ENCODE data around the gene RGL4.
A peak's percentile ranks its signal among the peaks of the same experiment; 100 is the strongest.

The RGL4 gene

DNA sequence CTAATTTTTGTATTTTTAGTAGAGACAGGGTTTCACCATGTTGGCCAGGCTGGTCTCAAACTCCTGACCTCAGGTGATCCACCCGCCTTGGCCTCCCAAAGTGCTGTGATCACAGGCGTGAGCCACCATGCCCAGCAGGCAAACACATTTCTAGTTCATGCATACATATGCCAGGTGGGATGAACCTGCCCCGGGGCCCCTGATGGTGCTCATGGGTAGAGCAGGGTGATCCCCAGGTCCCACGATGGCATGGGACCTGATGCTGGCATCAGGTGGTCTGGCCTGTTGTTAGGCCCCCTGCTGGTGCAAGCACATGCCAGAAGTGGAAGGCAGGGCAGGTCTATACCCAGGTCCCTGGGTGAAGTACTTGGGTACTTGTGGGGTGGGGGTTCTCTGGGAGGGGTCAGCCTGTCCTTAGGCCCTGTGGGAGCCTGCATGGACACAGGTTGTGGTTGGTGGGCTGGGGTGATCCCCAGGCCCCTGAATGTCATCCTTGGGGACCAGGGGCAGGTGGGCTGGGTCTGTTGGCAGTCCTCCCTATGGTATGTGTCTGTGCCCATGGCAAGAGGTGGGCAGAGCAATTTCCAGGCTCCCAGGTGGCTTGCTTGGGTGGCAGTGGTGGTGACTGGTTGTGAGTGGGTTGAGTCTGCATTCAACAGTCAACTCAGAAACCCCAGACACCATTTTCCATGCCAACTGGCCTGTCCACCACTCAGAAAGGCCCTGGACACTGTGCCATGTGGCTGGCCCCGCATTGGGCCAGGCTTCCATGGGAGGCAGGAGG lies 9.6 kb upstream of the RGL4 start:
- no peak for DNase-seq

DNA sequence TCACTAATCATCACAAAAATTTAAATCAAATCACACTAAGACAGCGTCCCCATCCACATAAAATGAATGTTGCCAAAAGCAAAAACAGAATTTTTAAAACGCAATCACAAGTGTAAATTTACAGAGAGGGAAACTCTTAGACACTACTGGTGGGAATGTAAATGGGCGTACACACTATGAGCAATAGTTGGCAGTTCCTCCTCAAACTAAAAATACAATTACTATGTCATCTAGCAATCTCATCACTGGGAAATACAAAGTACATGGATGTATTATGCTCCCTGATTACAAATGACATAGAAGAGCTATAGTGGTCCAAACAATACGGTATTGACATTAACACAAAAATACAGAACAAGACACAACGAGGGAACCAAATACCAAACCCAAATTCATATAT lies 8.7 kb upstream of the RGL4 start:
- DNase-seq, result no peak

DNA sequence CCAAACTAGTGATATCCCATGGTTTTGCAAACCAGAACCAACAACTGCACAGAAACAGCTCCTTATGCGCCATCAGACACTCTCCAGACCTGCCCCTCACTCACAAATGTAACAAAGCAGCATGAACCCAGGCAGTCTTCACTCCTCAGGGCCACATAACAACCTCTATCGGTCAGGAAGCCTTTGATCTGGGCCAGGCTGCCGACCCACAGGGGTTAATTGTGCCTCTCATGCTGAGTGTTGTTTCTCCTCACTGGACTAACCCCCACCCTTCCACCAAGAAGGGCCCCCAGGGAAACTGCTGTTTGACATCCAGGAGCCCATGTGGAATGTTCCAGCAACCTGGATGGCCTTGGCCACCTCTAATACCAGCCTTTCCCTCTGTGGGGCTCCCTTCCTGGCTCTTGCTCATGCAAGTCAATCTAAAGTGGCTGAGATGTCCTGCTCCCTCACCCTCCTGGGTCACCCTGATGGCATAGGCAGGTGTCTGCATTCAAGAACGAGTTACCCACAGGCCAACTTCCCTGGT lies 7.9 kb upstream of the RGL4 start:
- DNase-seq, result no peak

DNA sequence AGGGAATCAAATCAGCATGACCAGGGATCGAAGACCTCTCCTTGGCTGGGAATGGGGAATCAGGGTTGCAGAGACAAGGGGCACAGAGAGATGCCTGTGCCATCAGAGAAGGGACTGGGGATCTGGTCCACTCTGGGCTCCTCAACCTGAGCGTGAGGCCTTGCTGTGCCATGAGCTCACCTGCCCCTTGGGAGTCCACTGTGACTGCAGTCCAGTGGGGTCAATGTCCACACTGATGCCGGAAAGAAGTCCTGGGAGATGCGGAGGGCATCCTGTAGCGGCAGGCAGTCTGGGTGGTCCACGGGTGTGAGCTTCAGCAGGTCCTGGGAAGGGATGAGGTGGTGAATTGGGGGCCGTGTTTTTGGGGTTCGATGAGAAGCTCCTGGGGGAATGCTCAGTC lies 7.3 kb upstream of the RGL4 start:
- no peak for DNase-seq

DNA sequence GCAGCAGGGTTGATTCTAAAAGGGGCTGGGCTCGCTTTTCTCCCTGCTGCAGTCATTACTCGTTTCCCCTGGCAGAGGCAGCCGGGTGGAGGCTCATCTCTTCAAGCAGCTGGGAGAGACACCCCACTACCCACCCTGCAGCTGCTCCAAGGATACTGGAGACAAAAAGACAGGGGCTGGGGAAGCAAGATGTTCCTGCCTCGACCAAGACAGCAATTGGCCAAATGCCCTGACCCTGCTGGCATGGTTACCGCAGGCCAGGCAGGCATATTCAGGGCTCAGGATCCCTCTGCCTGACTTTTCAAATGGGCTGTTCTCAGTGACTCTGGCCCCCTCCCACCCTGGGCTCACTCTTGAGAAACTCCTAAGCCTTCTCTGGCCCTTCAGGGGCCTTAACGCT lies 6.8 kb upstream of the RGL4 start:
- DNase-seq, result no peak

DNA sequence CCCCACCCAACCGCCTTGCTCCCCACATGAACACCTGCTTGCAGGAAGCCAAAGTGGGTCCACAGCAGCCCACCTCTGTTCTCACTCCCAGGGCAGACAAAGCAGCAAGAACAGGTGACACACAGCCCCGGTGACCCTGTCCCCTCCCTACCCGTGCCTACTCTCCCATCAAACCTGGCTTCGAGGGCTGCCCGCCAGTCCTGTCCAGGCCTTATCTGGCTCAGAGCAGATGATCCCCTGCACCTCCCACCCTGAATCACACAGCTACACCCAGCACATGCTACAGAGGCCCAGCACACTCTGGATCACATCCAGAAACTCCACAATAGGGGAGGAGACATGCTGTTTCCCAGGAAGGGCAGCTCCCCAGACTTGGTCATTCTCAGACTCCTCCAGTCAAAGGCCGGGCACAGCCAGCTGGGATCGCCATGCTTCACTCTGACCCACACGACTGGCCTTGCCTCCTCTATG lies 6.2 kb upstream of the RGL4 start:
- no peak for DNase-seq

DNA sequence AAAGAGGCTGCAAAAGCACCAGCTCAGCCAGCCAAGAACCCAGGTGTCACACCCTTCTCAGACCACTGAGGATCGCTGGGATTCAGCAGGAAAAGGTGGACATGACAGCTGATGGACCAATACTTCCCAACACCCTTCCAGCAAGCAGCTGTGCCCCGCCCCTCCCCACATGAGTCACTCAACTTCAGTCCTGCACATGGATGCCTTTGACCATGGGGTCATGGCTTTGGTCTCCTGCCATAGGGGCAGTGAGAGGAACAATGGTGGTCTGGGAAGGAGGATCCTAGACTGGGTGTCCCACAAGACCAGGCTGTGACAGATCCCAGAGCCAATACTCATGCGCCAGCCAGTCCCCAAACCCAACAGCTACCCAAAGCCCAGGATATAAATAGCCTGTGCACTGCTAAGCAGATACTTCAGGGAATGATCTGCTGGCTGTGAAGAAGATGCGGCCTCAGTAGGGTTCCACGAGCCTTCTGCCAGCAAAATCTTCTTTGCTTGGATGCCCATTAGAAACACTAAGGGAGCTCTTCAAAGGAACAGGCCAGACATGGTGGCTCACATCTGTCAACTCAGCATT lies 5.5 kb upstream of the RGL4 start:
- no peak for DNase-seq

DNA sequence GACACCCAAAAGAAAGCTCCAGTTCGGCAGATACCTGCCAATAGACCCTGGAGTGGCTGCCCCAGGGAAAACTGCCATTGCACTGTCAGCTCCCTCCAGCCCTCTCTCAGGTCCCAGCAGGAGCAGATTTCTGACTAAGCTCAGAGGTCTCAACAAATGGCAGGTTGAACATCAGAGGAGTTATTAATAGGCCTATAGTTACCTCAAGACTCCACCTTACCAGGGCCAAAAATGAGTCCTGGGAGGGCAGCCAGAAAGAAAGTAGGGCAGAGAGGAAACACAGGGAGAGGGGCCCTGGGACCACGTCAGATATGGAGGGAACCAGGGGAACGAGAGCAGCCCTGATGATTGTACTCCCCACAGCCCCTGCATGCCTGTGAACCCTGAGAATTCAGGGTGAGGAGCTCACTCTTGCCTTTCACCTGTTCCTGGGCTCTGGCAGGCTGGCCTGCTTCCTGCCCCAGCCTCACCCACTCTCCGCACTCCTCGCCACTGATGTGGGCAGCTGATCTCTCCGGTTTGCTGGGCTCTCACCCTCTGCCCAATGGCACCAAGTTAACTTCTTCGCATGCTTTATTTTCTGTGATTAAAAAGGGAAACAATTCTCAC lies 4.3 kb upstream of the RGL4 start:
- no peak for DNase-seq

DNA sequence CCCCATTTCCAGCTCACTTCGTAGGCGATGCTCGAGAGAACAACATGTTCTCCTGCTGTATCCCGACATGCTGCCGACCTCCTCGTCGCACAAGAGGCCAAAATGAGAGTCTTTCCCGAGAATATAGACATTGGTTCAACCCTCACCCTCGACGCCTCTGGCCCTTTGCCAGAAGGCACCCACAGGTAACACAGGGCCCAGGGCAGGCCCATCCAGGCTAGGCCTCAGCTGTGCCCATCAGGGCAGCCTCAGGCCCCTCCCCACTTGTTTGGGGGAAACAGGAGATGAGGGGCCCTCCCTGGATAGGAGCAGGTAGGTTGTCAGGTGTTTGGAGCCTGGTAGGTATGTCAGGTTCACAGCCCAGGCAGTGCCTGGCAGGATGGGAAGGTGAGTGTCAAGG lies 2.7 kb upstream of the RGL4 start:
- DNase-seq, result no peak

DNA sequence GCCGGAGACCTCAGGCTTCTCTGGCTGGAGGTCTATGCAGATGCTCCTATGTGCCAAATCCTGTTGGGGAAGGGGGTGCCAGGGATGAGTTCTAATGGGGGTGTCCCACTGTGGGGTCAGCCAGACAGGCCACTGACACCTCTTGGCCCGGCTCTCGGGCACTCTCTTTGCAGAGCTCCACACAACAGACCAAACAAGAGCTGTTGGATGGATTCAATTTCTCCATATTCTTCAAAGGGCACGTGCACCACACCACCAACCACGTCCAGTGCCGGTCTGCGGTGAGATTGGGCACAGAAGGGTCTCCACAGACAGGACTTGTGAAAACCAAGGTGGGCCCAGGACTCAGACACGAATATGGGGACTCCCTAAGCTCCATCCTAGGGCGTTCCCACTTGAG lies 2.2 kb upstream of the RGL4 start:
- DNase-seq, result no peak

DNA sequence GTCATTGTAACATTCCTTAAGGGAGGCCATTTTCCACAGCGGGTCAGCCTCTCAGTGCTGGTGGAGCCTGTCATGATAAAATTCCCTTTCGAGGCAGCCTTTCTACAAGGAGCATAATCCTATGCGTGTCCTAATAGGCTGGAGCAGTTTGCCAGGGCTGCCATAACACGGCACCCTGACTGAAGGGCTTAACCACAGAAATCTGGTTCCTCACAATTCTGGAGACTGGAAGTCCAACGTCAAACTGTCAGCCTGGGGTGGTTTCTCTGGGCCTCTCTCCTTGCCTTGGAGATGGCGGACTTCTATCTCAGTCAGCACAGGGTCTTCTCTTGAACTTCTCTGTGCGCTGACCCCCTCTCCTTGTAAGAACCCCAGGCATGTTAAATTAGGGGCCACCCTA lies 1.4 kb upstream of the RGL4 start:
- no peak for DNase-seq

DNA sequence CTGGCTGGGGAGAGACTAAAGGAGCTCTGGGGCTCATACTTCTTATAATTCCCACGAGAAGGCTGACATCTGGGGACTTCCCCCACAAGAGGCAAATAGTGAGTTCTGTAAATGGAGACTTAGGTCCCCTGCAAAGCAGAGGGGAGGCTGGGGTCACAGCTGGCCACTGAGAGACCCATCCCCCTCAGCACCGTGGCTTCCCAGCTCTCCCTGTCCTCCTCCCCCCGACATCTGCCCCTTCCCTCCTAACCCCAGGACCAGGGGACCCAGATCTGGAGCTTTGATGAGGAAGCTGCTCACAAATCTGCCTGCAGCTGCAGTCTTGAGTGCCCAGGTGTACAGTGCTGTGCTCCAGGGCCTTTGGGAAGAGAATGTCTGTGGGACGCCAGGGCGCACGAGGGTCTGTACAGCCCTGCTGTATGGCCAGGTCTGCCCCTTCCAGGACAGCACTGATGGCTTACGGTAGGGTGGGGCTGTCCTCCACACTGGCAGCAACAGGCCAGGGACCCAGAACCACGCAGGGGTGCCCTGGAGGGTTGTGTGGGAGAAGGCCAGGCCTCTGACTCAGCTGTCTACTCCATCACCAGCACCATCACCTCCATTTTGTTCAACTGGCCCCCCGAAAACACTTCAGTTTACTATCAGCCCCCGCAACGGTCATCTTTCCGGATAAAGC lies 1.1 kb downstream of the RGL4 start:
- no peak for DNase-seq

DNA sequence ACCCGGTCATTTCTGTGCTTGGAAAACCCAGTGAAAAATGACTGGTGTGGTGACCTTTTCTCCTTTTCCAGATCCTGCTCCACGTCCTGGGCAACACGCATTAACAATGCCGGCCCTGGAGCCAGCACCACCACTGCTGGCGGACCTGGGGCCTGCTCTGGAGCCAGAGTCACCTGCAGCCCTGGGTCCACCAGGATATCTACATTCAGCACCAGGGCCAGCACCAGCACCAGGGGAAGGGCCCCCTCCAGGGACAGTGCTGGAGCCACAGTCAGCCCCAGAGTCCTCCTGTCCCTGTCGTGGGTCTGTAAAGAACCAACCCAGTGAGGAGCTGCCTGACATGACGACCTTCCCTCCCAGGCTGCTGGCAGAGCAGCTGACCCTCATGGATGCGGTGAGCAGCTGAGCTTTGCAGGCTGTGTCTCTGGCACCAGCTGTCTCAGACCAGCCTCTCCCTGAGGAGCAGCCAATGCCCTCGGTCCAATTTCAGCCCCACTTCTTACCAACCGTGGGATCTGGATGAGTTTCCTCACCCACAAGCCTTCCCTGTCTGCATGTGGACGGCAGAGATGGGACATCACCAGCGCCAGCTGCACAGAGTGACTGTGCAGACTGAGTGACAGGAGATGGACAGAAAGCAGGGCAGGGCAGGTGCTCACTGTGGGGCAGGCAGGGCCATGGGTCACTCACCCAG lies 1.9 kb downstream of the RGL4 start:
- no peak for DNase-seq

DNA sequence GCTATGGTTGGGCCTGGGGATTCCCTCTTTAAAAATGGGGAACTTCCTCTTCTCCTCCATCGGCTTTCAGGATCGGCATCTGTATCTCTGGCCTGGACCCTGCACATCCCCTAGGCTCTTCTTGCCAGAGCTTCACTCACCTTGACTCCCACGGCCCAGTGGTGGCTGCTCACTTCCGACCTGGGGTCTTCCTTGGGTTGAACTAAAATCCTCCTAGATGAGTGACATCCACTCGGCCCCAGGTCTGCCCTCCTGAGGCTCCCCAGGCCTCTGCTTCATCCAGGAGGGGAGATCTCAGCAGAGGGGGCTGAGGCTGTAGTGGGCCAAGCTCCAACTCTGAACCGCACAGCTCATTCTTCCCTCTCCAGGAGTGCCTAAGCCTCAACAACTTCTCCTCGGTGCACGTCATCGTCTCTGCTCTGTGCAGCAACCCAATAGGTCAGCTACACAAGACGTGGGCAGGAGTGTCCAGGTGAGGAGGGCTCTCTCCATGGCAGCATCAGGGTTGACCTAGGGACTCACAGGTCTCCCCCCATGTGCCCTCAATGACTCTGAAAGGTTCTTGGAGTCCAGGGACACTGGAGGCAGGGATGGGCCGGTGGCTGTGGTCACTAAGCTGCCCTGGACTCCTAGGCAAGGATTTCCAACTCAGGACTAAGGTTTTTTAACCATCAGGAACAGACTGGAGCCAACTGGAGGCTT lies 3.3 kb downstream of the RGL4 start:
- no peak for DNase-seq

DNA sequence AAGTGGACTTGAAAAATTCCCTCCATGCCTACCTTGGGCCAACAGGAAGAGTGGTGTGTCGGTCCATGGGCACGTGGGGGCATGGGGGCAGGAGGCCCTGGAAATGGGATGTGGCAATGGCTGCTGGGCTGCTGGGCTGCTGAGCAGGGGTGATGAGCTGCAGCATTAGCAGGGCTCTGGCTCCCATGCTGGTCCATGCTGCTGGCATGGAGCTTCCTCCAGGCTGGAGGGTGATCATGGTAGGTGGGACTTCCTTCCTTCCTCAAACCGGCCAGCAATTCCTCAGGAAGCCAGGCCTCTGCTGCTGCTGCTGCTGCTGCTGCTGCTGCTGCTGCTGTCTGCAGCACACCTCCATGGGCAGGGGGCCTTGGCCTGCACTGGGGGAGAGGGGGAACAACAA lies 4.3 kb downstream of the RGL4 start:
- no peak for DNase-seq

DNA sequence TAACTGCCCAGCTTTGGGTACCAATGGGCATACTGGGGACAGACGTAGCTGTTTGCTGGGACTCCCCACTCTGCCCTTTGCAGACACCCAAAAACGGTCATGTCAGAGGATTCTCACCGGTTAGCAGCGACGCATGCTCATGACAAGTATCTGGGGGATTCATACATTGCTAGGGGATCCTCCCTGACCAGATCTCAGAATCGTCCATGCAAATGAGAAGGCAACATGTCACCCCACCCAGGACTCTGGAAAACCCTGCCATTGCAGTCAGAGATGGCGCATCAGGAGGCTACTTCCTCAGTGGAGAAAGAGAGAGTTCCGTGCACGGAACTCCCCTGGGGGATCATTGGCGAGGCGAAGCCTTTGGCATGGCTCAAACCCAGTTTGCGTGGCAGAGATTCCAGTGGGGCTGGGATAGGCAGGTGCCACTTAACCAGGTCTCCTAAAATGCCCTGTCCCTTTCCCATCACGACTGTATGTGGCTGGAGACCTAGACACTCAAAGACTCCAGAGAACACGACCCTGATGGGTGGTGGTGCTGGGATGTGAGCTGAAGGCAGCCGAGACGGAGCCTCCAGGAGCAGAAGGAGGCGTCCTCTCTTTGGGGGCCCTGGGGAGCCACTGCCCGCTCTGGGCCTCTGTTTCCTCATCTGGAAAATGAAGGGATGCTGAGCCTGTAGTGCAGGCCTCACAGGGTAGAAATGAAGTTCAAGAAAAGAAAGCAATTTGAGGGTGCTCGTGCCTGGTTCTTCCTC lies 4.9 kb downstream of the RGL4 start:
- DNase-seq, result no peak

DNA sequence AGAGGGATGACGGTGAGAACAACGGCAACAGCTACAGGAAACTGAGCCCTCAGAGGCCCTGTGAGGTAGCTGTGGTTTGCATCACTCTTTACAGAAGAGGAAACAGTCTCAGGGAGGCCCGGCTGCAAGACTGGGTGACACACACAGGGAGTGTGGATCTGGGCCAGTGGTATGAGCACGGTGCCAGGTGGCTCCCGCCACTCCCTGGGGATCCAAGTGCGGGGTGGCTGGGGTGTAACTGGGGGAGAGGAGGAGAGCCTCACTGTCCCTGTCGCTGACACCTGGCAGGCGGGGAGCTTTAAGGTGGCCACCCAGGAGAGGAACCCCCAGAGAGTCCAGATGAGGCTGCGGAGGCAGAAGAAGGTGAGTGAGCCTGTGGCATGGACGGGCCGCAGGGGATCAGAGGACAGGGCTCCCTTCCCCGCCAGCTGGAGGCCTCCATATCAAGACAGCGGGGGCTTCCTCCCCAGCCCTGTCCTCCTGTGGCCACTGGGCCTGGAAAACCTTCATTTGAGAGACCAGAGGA lies 5.6 kb downstream of the RGL4 start:
- DNase-seq, result peak; percentile 80 to 86

DNA sequence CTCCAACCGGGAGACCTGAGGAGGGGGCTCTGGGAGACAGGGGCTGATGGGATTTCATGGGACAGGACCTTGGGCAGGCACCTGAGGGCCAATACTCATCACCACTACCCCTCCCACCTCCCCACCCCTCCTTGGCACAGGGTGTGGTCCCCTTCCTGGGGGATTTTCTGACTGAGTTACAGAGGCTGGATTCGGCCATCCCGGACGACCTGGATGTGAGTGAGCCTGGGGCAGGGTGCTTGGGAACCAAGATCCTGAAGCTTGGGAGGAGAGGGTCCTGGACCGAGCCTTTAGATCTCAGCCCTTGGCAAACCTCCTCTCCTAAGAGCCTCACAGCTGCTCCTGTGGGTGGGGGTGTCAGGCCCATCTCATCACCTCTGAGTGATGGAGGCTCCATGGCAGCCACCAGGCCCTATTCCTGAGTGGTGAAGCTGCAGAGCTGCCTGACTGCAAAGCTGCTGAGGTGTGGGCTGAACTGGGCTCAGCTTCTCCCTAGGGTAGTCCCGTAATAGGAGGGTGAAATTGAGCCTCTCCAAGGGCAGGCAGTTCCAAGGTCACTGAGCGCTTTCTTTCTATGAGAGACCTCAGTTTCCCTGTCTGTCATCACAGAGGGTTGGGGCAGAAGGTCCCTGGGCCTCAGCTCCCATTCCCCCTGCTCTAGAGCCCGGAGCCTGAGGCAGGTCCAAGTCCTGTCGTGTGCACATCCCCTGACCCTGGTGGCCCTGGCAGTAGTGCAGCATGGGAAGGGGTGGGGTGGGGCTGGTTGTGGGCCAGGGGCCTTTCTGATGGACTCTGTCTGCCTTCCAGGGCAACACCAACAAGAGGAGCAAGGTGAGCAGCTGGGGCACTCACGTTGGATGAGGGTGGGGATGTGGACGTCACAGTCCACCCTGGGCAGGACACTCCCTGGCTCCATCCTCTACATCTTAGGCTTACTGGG lies 6.5 kb downstream of the RGL4 start:
- peak in 1 of 2 donors; percentile 8 for DNase-seq

DNA sequence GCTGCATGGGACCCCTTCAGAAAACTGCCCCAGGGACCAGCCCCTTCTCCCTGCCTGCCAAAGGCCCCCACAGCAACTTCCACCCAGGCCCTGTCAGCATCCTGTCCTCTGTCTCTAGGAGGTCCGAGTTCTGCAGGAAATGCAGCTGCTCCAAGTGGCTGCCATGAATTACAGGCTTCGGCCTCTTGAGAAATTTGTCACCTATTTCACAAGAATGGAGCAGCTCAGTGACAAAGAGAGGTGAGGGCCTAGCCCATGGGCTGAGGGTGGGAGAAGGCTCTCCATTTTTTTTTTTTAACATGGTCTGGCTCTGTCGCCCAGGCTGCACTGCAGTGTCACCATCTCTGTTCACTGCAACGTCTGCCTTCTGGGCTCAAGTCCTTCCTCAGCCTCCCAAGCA lies 7.3 kb downstream of the RGL4 start:
- DNase-seq, result no peak

DNA sequence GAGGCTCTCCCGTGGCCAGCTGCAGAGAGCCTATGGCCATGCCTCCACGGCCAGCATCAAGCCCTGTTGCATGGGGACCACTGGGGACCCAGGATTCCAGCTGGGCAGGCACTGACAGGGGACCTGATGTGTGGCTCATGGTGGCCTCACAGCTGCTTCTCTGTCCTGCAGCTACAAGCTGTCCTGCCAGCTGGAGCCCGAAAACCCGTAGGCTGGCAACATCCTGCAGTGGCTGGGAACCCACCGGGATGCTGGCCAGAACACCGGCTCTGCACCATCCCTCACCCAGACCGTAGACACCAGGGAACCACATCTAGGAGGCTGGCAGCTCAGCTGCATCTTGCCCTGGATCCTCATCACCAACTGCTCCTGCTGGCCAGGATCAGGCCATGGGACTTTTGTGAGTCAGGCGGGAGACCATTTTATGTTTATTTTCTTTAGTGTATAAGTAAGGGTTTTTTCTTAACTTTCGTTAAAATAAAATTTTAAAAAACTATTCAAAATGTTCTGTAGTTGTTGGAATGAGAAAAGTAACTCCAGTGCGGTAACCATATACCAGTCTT lies 7.9 kb downstream of the RGL4 start:
- no peak for DNase-seq

Data from CD4-positive, alpha-beta T cell treated with Interleukin-1 beta for 1 hour (primary cell).